HG03558 (cell line): Measurements from ENCODE around the gene ZBTB21.

ENCODE experiments used
- ATAC-seq: cut with Tn5 transposase; IDR thresholded peaks from one replicate; pipeline ENCODE4 v1.9.1; 2021; ENCODE audit warnings: moderate number of reproducible peaks; ENCODE audit not compliant: unreplicated experiment; ENCODE audit errors: extremely low read depth

Gene ZBTB21

GRCh38 chr21:42009831-42010506 is at the start of gene ZBTB21:
Gene ZBTB21, minus strand, starts transcription at chr21:42010360. Its CDS starts 16,265 bp downstream, at chr21:41994095.
- ATAC-seq: peak; percentile 38

GRCh38 chr21:42059721-42060120 is 49.6 kb upstream of the ZBTB21 start:
- no peak for ATAC-seq

- ATAC-seq: no peak
Observed at GRCh38 chr21:42059141-42059540, 49.0 kb upstream of the ZBTB21 start.

GRCh38 chr21:42058631-42059111 is 48.5 kb upstream of the ZBTB21 start:
- no peak for ATAC-seq

GRCh38 chr21:42057851-42058437 is 47.8 kb upstream of the ZBTB21 start:
- no peak for ATAC-seq

GRCh38 chr21:42056996-42057689 is 47.0 kb upstream of the ZBTB21 start:
- no peak for ATAC-seq

- no peak for ATAC-seq
Observed at GRCh38 chr21:42056468-42056867, 46.3 kb upstream of the ZBTB21 start.

- no peak for ATAC-seq
Observed at GRCh38 chr21:42055425-42055824, 45.3 kb upstream of the ZBTB21 start.

- no peak for ATAC-seq
Observed at GRCh38 chr21:42051788-42052187, 41.6 kb upstream of the ZBTB21 start.

- no peak for ATAC-seq
Observed at GRCh38 chr21:42049578-42050430, 39.6 kb upstream of the ZBTB21 start.

GRCh38 chr21:42048870-42049577 is 38.9 kb upstream of the ZBTB21 start:
- ATAC-seq: no peak

- no peak for ATAC-seq
Observed at GRCh38 chr21:42047821-42048613, 37.9 kb upstream of the ZBTB21 start.

- no peak for ATAC-seq
Observed at GRCh38 chr21:42044871-42045495, 34.8 kb upstream of the ZBTB21 start.

GRCh38 chr21:42043961-42044360 is 33.8 kb upstream of the ZBTB21 start:
- ATAC-seq: no peak

GRCh38 chr21:42043201-42043895 is 33.2 kb upstream of the ZBTB21 start:
- ATAC-seq: no peak

GRCh38 chr21:42042651-42043050 is 32.5 kb upstream of the ZBTB21 start:
- ATAC-seq: no peak

GRCh38 chr21:42041711-42042110 is 31.6 kb upstream of the ZBTB21 start:
- ATAC-seq: no peak

- no peak for ATAC-seq
Observed at GRCh38 chr21:42041246-42041645, 31.1 kb upstream of the ZBTB21 start.
